HG03571 (cell line): ENCODE data around the gene POLR3H.

Experiments
- ATAC-seq: cut with Tn5 transposase; IDR thresholded peaks from one replicate; pipeline ENCODE4 v1.9.1; 2021; ENCODE audit not compliant: unreplicated experiment

The POLR3H gene

DNA sequence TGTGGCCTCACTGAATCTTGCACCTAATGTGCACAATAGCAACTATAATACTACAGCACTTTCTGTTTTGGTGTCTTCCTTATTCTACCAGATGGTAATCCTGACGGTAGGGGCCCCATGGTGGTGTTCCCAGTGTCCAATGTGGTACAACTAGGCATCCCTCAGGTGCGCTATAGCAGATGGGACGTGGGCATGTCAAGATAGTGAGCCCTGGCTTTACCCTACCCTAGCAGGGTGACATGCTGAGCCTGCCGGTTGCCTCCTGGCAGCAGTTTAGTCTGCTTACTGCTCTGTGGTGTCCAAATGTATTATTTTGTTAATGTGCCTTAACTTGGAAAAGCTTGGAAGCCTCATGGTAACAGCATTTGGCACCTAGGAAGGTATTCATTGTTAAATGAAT is 56.2 kb downstream of the POLR3H start:
- no peak for ATAC-seq

DNA sequence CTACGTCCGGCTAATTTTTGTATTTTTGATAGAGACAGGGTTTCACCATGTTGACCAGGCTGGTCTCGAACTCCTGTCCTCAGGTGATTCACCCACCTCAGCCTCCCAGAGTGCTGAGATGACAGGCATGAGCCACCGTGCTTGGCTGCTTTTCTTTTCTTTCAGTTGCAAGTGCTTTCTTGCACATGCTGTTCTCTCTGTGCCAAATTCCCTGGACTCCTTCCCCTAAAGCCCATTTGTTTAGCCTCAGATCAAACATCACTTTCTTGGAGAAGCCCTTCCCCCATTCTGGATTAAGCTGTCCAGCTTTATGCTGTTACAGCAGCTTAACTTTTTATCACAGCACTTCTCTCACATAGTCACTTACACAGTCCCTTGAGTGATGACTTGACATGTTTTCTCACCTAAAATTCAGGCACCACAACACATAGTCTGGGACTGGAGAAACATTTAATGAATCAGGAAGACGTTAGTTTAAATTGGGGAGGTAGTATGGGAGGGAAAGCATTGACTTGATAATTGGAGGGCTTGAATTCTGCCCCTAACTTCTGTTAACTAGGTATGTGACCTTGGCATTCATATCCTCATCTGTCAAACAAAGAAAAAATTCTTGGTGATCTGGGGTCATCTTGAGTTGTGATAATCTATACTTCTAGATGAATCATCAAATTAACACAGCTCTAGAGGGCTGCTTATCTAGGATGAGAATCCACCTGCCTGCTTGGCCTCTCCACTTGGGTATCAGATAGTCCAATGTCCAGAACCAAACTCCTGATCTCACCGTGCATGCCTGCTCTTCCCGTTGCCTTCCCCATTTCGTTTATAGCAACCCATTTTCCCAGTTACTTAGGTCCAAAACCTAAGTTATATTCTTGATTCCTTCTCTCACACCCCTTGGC is 57.0 kb downstream of the POLR3H start:
- ATAC-seq: no peak

- ATAC-seq: no peak
These were observed 59.2 kb downstream of the POLR3H start for GRCh38 chr22:41485033-41485432.

- no peak for ATAC-seq
These were observed 61.8 kb downstream of the POLR3H start for GRCh38 chr22:41482319-41482935.

DNA sequence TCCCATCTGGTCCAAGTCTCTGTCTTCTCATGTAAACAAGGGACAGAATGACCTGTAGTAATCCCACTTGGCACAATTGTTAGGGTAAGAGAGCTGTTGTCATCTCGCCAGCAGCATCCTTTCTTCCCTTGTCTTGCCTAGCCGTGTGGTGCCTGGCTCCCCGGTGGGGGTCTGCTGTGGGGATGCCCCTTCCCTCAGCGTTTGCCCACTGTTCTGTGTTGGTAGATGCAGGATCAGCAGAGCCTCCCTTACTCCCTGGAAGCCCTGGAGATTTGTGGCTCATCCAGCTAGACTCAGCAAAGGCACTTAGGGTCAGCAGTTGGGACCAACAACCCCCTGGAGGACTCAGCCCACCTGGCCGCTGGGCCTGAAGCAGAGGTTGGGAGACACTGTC is 62.3 kb downstream of the POLR3H start:
- ATAC-seq: no peak

- ATAC-seq: no peak
These were observed 63.0 kb downstream of the POLR3H start for GRCh38 chr22:41481131-41481830.

DNA sequence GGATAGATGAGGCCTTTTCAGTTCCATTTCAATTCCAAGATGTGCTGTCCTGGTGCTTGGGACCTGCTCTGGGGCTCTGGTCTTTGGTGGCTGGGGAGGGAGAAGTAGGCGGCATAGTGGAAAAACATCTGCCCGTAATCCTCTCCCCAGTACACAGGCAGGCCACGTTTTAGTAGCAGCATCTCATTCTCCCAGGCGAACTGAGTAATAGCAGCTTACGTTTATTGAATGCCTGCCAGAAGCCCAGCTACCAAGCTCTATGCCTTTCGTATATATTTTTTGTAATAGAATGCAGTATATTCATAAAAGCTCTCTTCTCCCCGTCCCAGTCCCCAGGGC is 63.9 kb downstream of the POLR3H start:
- no peak for ATAC-seq

DNA sequence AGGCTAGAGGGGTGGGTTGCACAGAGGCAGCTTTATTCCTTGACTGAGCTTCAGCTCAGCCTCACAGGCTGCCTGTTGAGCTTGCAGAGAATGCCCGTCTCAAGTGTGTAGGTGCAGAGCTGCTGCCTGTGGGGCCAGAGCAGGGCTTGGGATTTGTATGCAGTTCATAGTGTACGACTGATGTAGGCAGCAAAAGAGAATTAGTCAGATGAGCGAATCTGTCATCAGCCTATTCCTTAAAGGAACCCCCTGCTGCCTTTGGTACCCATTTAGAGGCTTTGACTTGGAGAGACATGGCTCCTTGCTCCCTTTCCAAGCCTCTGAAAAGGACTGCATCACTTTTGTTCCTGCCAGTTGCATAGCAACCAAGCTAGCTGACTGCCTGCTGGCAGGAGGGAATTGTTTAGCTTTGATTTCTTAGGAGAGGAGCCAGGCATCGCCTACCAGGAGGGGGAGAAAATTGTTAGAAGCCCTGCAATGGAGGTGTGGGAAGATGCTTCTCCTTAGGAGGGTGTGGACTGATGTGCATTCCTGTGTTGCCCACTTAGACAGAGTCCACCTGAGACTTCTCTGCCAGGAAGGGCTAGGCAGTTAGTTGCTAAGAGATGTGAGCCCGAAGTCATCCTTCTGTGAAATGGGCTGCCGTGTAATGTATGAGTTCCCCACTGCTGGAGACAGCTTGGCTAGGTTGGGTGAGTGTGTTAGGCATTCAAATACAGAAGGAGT is 64.4 kb downstream of the POLR3H start:
- no peak for ATAC-seq

DNA sequence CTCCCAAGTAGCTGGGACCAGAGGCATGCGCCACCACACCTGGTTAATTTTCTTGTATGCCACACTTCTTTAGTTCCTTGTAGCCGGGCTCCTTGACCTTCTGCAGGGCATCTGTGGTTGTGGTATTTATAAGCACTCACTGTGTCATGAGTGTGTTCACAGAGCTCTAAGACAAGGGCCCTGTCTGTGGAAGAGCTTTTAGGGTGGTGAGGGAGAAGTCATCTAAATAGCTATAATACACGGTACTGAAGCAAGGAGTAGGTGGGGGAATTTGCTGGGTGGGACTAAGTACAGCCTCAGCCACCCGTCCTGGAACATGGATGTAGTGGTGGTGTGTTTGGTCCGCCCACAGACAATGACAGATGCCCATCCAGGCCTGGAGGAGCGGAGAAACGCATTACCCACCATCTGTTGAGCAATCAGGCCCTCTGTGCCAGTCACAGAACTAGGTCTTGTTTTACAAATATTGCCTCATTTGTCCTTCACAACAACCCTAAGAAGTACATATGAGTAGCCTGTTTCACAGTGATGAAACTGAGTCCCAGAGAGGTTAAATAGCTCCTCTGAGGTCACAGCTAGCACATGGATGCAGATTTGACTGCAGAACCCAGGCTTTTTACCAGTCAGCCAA is 65.3 kb downstream of the POLR3H start:
- ATAC-seq: no peak

GRCh38 chr22:41478473-41478872 is 65.8 kb downstream of the POLR3H start:
- ATAC-seq: no peak
